Measurements from ENCODE around the gene IL1RAPL1.

Gene IL1RAPL1

DNA sequence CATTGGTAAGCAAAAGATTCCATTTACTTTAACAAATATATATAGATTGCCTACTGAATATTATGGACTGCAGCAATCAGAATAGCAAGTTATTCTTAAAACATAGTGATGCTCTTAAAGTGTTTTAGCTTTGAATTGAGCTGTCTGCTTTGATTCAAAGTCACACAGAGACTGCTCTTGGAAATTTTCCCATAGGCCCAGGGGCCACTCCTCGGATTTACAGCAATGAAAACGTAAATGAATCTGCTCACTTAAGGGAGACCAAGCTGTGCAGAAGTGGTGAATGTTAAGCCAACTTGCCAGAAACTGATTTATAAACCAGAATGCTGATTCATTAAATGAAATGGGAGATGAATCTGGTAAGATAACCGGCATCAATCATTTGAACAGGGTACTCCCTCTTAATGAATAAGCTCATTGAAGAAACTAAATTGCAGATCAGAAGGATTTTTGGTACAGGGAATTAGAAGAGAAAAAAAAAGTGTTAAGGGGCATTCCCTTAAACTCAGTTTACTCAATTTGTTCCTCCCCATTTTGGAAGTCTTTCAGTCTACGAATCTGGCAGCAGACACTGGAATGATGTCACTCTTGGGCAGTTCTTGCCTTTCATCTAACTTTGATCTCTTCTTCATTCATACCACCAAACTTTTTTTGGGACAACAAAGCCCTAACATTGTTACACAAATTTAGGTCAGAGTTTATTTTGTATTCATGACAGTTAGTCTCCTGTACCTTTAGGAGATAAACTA lies 1264.8 kb downstream of the IL1RAPL1 start:
- Histone ChIP-seq H3K27ac (no peak overlapping the region), H3K4me3 (no peak overlapping the region)
- TF ChIP-seq, protein P1, sequence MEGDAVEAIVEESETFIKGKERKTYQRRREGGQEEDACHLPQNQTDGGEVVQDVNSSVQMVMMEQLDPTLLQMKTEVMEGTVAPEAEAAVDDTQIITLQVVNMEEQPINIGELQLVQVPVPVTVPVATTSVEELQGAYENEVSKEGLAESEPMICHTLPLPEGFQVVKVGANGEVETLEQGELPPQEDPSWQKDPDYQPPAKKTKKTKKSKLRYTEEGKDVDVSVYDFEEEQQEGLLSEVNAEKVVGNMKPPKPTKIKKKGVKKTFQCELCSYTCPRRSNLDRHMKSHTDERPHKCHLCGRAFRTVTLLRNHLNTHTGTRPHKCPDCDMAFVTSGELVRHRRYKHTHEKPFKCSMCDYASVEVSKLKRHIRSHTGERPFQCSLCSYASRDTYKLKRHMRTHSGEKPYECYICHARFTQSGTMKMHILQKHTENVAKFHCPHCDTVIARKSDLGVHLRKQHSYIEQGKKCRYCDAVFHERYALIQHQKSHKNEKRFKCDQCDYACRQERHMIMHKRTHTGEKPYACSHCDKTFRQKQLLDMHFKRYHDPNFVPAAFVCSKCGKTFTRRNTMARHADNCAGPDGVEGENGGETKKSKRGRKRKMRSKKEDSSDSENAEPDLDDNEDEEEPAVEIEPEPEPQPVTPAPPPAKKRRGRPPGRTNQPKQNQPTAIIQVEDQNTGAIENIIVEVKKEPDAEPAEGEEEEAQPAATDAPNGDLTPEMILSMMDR (IDR thresholded peaks at IDR 0.05) = no peak
- DNase-seq (ENCODE audit: low spot score) = no peak

- H3K27ac ChIP-seq = no peak overlapping the region
- H3K4me3 ChIP-seq = no peak overlapping the region
- TF ChIP-seq, protein P1 (IDR thresholded peaks at IDR 0.05) = no peak
- DNase-seq (ENCODE audit: low spot score) = no peak
Measured at GRCh38 chrX:29852767-29853166, 1265.5 kb downstream of the IL1RAPL1 start.

GRCh38 chrX:29858714-29859113 lies 1271.5 kb downstream of the IL1RAPL1 start:
- no peak overlapping the region for H3K4me3 ChIP-seq
- no peak for DNase-seq (ENCODE audit: low spot score)
- no peak overlapping the region for H3K27ac ChIP-seq
- TF ChIP-seq, protein P1 (IDR thresholded peaks at IDR 0.05) = no peak

GRCh38 chrX:29862126-29862677 lies 1275.0 kb downstream of the IL1RAPL1 start:
- no peak for DNase-seq (ENCODE audit: low spot score)
- Histone ChIP-seq H3K27ac (no peak overlapping the region), H3K4me3 (no peak overlapping the region)
- TF ChIP-seq, protein P1 (IDR thresholded peaks at IDR 0.05) = no peak

- no peak for DNase-seq (ENCODE audit: low spot score)
- no peak overlapping the region for H3K27ac ChIP-seq
- H3K4me3 ChIP-seq = no peak overlapping the region
- TF ChIP-seq, protein P1 (IDR thresholded peaks at IDR 0.05) = no peak
Measured at GRCh38 chrX:29867971-29868370, 1280.7 kb downstream of the IL1RAPL1 start.

DNA sequence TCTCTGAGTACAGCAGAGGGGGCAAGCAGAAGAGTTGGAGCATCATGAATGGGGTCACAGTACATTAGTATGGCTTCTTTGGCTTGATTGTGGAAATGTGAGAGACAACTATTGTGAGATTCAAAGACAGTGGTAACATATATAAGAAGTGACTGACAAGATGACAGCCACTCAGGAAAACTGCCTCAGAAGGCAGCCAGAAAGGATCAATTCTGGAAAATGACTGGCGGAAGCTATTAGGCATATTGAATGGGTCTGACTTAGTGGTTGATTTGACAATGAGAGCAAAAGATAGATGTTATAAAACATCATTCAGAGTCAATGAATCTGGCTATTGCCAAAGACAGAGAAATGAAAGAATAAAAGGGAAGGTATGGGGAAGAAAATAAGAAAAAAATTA lies 1282.6 kb downstream of the IL1RAPL1 start:
- Histone ChIP-seq H3K27ac (no peak overlapping the region), H3K4me3 (no peak overlapping the region)
- DNase-seq (ENCODE audit: low spot score) = no peak
- TF ChIP-seq, protein P1 (IDR thresholded peaks at IDR 0.05) = no peak

GRCh38 chrX:29870608-29871007 lies 1283.4 kb downstream of the IL1RAPL1 start:
- Histone ChIP-seq H3K27ac (no peak overlapping the region), H3K4me3 (no peak overlapping the region)
- TF ChIP-seq, protein P1 (IDR thresholded peaks at IDR 0.05) = no peak
- DNase-seq (ENCODE audit: low spot score) = no peak
